Smooth muscle cell (in vitro differentiated cells): Measurements from ENCODE around the gene NUMBL. TPM values are rescaled to one million over a fixed set of nuclear protein-coding genes. Genes with fewer than 3 reads are reported as not detected.

ENCODE experiments used
- DNase-seq: peaks from one replicate; lab custom pipeline; 2025; ENCODE audit not compliant: unreplicated experiment; lab: John Stamatoyannopoulos, UW
- H2AFZ ChIP-seq: fragments of 200-600 bp; sonication (generic); 2 replicates; pipeline ENCODE4 v1.6.0; 2016; ENCODE audit warnings: antibody characterized with exemption, low read depth, mild to moderate bottlenecking
- H3F3A ChIP-seq: fragments of 200-600 bp; sonication (generic); 2 replicates; pipeline ENCODE4 v1.6.0; 2017; ENCODE audit warnings: antibody characterized with exemption, low read depth
- H3K27ac ChIP-seq: fragments of 200-600 bp; sonication (generic); 2 replicates; pipeline ENCODE4 v1.5.1; 2016; ENCODE audit warnings: low read depth, mild to moderate bottlenecking
- H3K27me3 ChIP-seq: fragments of 200-600 bp; sonication (generic); 2 replicates; pipeline ENCODE4 v1.6.1; 2016; ENCODE audit warnings: low read depth, mild to moderate bottlenecking
- H3K36me3 ChIP-seq: fragments of 200-600 bp; sonication (generic); 2 replicates; pipeline ENCODE4 v1.5.1; 2016; ENCODE audit warnings: low read depth
- H3K4me1 ChIP-seq: fragments of 200-600 bp; sonication (generic); 2 replicates; pipeline ENCODE4 v1.5.1; 2016; ENCODE audit warnings: low read depth
- H3K4me2 ChIP-seq: fragments of 200-600 bp; sonication (generic); 2 replicates; pipeline ENCODE4 v1.6.0; 2016; ENCODE audit warnings: mild to moderate bottlenecking
- H3K4me3 ChIP-seq: fragments of 200-600 bp; sonication (generic); 2 replicates; pipeline ENCODE4 v1.5.1; 2016; ENCODE audit warnings: mild to moderate bottlenecking
- H3K79me2 ChIP-seq: fragments of 200-600 bp; sonication (generic); 2 replicates; pipeline ENCODE4 v1.6.0; 2016; ENCODE audit warnings: low read depth, mild to moderate bottlenecking
- H3K9ac ChIP-seq: fragments of 200-600 bp; sonication (generic); 2 replicates; pipeline ENCODE4 v1.6.0; 2016; ENCODE audit warnings: low read depth
- H3K9me3 ChIP-seq: fragments of 200-600 bp; sonication (generic); replicated peaks from 2 replicates; pipeline ENCODE4 v1.5.1; 2016; ENCODE audit warnings: low read depth
- H4K20me1 ChIP-seq: fragments of 200-600 bp; sonication (generic); 2 replicates; pipeline ENCODE4 v1.6.0; 2016; ENCODE audit warnings: low read depth
- CTCF ChIP-seq: fragments of 200-600 bp; sonication (generic); IDR thresholded peaks from 2 replicates; pipeline ENCODE4 v1.5.1; 2017; ENCODE audit warnings: borderline replicate concordance, mild to moderate bottlenecking, antibody characterized with exemption; ENCODE audit not compliant: insufficient read depth, poor library complexity, severe bottlenecking
- WGBS: methylation state at CpG from one replicate; pipeline ENCODE4 v1.1.7; 2016; ENCODE audit warnings: low lambda C conversion rate; 5-methylcytosine and 5-hydroxymethylcytosine counted together
- polyA plus RNA-seq: library from polyadenylated mRNA; unstranded; fragments of >200 nt; fragmentation: Nextera tagmentation; extraction: Ambion mirVana; gene quantifications from 2 replicates; pipeline ENCODE4 v1.2.1, GENCODE V29; 2016
- total RNA-seq: library from RNA; depleted of rRNA; stranded (reverse); fragments of >200 nt; gene quantifications from 2 replicates; pipeline ENCODE4 v1.2.3, GENCODE V29; 2014

The NUMBL gene
- total and polyA plus RNA-seq, 2 experiments from 2014 or later = 30.5 to 73.0 TPM

GRCh38 chr19:40726279-40726678 lies 35.8 kb upstream of the NUMBL start:
- TF ChIP-seq CTCF = no peak
- peaks cover 54% of the 10 kb centered on the region for H3K79me2 ChIP-seq

GRCh38 chr19:40724855-40725254 lies 34.4 kb upstream of the NUMBL start:
- Histone ChIP-seq H3F3A (no peaks in the 10 kb centered on the region), H3K9me3 (no peaks in the 10 kb centered on the region), H3K4me3 (no peak overlapping the region), H3K27ac (no peak overlapping the region), H3K79me2 (peaks cover 68% of the 10 kb centered on the region), H3K4me1 (peaks cover 2% of the 10 kb centered on the region), H3K4me2 (no peak overlapping the region), H3K27me3 (no peaks in the 10 kb centered on the region), H2AFZ (no peak overlapping the region), H3K36me3 (peaks cover 14% of the 10 kb centered on the region), H3K9ac (no peak overlapping the region), H4K20me1 (peaks cover 88% of the 10 kb centered on the region)
- TF ChIP-seq CTCF = no peak
- no peak for DNase-seq
- WGBS = 95% methylated on average over 3 of the region's 3 CpGs

More at GRCh38 chr19:40726279-40726678, 35.8 kb upstream of the NUMBL start:
- WGBS = 93% methylated on average over 4 of the region's 4 CpGs
- H3K4me1 ChIP-seq = no peaks in the 10 kb centered on the region
- peaks cover 24% of the 10 kb centered on the region for H3K36me3 ChIP-seq
- H3K4me2 ChIP-seq = no peak overlapping the region
- no peaks in the 10 kb centered on the region for H3F3A ChIP-seq
- peaks cover 85% of the 10 kb centered on the region for H4K20me1 ChIP-seq
- DNase-seq = no peak
- no peaks in the 10 kb centered on the region for H3K9me3 ChIP-seq
- no peaks in the 10 kb centered on the region for H3K27me3 ChIP-seq
- no peak overlapping the region for H2AFZ ChIP-seq
- H3K27ac ChIP-seq = no peak overlapping the region
- no peak overlapping the region for H3K9ac ChIP-seq
- no peak overlapping the region for H3K4me3 ChIP-seq

GRCh38 chr19:40724315-40724714 lies 33.9 kb upstream of the NUMBL start:
- Histone ChIP-seq H3K36me3 (peaks cover 12% of the 10 kb centered on the region), H4K20me1 (peaks cover 93% of the 10 kb centered on the region), H3K27me3 (no peaks in the 10 kb centered on the region), H3K9ac (no peak overlapping the region), H3K9me3 (no peaks in the 10 kb centered on the region), H3F3A (no peaks in the 10 kb centered on the region), H3K27ac (no peak overlapping the region), H3K4me1 (peaks cover 7% of the 10 kb centered on the region), H3K4me3 (no peak overlapping the region), H3K4me2 (no peak overlapping the region), H2AFZ (no peak overlapping the region), H3K79me2 (peaks cover 73% of the 10 kb centered on the region)
- 92% methylated on average over 4 of the region's 4 CpGs for WGBS
- no peak for DNase-seq
- TF ChIP-seq CTCF = no peak

GRCh38 chr19:40723661-40724254 lies 33.3 kb upstream of the NUMBL start:
- H4K20me1 ChIP-seq = peaks cover 90% of the 10 kb centered on the region
- no peak overlapping the region for H3K4me2 ChIP-seq
- no peaks in the 10 kb centered on the region for H3K9me3 ChIP-seq
- no peak overlapping the region for H3K9ac ChIP-seq
- no peaks in the 10 kb centered on the region for H3F3A ChIP-seq
- H2AFZ ChIP-seq = no peak overlapping the region
- H3K79me2 ChIP-seq = peaks cover 79% of the 10 kb centered on the region
- H3K36me3 ChIP-seq = peaks cover 12% of the 10 kb centered on the region
- H3K4me3 ChIP-seq = no peak overlapping the region
- DNase-seq = no peak
- H3K4me1 ChIP-seq = peaks cover 10% of the 10 kb centered on the region
- no peaks in the 10 kb centered on the region for H3K27me3 ChIP-seq
- WGBS = 97% methylated on average over 5 of the region's 5 CpGs
- TF ChIP-seq CTCF = no peak
- no peak overlapping the region for H3K27ac ChIP-seq
